ENCODE data around the gene SCFD1. TPM values are rescaled to one million over a fixed set of nuclear protein-coding genes. Genes with fewer than 3 reads are reported as not detected.
"Not testable (repeated sequence)": the region's sequence is repeated elsewhere in the genome, so short reads cannot be mapped to it uniquely, and the experiment has no call there.

Gene SCFD1
- total RNA-seq, 1 donor from 2014 or later, result 43.5 TPM

GRCh38 chr14:30607156-30607780 lies 14.9 kb upstream of the SCFD1 start:
- no peak for DNase-seq
- ATAC-seq, result no peak
- intact Hi-C loops (cut with micrococcal nuclease), result no loop called here

- intact Hi-C loops (cut with micrococcal nuclease), result no loop called here
- no peak for DNase-seq
- ATAC-seq, result no peak
These were observed 13.5 kb upstream of the SCFD1 start for GRCh38 chr14:30608533-30609006.

- DNase-seq (peak; percentile 29), ATAC-seq (peak; percentile 34)
- intact Hi-C loops (cut with micrococcal nuclease), result no loop called here
These were observed 11.3 kb upstream of the SCFD1 start for GRCh38 chr14:30610787-30611343.

- no peak for ATAC-seq
- intact Hi-C loops (cut with micrococcal nuclease), result no loop called here
These were observed 8.0 kb upstream of the SCFD1 start for GRCh38 chr14:30614155-30614554.

GRCh38 chr14:30620178-30620577 lies 1.9 kb upstream of the SCFD1 start:
- ATAC-seq, result no peak
- intact Hi-C loops (cut with micrococcal nuclease), result no loop called here
- no peak for DNase-seq

More at GRCh38 chr14:30614155-30614554, 8.0 kb upstream of the SCFD1 start:
- no peak for DNase-seq

GRCh38 chr14:30621354-30621939 lies 672 bp upstream of the SCFD1 start:
- ATAC-seq (peak; percentile 55), DNase-seq (no peak)
- intact Hi-C loops (cut with micrococcal nuclease), result no loop called here

GRCh38 chr14:30623412-30624131 lies 1.5 kb downstream of the SCFD1 start:
- no peak for DNase-seq
- ATAC-seq, result no peak
- intact Hi-C loops (cut with micrococcal nuclease), result no loop called here

- DNase-seq, result no peak
- intact Hi-C loops (cut with micrococcal nuclease), result no loop called here
- ATAC-seq, result no peak
These were observed 2.0 kb downstream of the SCFD1 start for GRCh38 chr14:30624132-30624423.

- no peak for ATAC-seq
- no peak for DNase-seq
- intact Hi-C loops (cut with micrococcal nuclease), result no loop called here
These were observed 3.4 kb downstream of the SCFD1 start for GRCh38 chr14:30625533-30625932.

- DNase-seq; intact Hi-C loops (cut with micrococcal nuclease); ATAC-seq: not testable (repeated sequence)
These were observed 7.3 kb downstream of the SCFD1 start for GRCh38 chr14:30629432-30629831.

- DNase-seq (no peak), ATAC-seq (no peak)
- intact Hi-C loops (cut with micrococcal nuclease), result no loop called here
These were observed 8.1 kb downstream of the SCFD1 start for GRCh38 chr14:30630248-30630647.

GRCh38 chr14:30632730-30633129 lies 10.6 kb downstream of the SCFD1 start:
- ATAC-seq, result no peak
- intact Hi-C loops (cut with micrococcal nuclease), result no loop called here
- DNase-seq, result no peak

- no peak for DNase-seq
- no peak for ATAC-seq
- intact Hi-C loops (cut with micrococcal nuclease), result no loop called here
These were observed 16.8 kb downstream of the SCFD1 start for GRCh38 chr14:30638926-30639325.

GRCh38 chr14:30641207-30641606 lies 19.1 kb downstream of the SCFD1 start:
- ATAC-seq (no peak), DNase-seq (no peak)
- intact Hi-C loops (cut with micrococcal nuclease), result no loop called here

GRCh38 chr14:30644462-30644861 lies 22.3 kb downstream of the SCFD1 start:
- intact Hi-C loops (cut with micrococcal nuclease); ATAC-seq; DNase-seq: not testable (repeated sequence)

- DNase-seq (no peak), ATAC-seq (no peak)
- intact Hi-C loops (cut with micrococcal nuclease), result no loop called here
These were observed 23.5 kb downstream of the SCFD1 start for GRCh38 chr14:30645600-30645999.

GRCh38 chr14:30648471-30648870 lies 26.4 kb downstream of the SCFD1 start:
- intact Hi-C loops (cut with micrococcal nuclease), result no loop called here
- DNase-seq, result no peak
- ATAC-seq, result no peak

- DNase-seq (no peak), ATAC-seq (no peak)
- intact Hi-C loops (cut with micrococcal nuclease), result loop anchor here (10.0 kb wide), 1 partner anchor 253 kb away; no protein-coding TSS in a partner anchor
These were observed 29.8 kb downstream of the SCFD1 start for GRCh38 chr14:30651937-30652336.

GRCh38 chr14:30655124-30655523 lies 33.0 kb downstream of the SCFD1 start:
- DNase-seq (no peak), ATAC-seq (no peak)
- intact Hi-C loops (cut with micrococcal nuclease), result loop anchor here (10.0 kb wide), 1 partner anchor 250 kb away; no protein-coding TSS in a partner anchor

GRCh38 chr14:30655658-30656057 lies 33.5 kb downstream of the SCFD1 start:
- no peak for ATAC-seq
- DNase-seq, result no peak
- intact Hi-C loops (cut with micrococcal nuclease), result loop anchor here (10.0 kb wide), 1 partner anchor 249 kb away; no protein-coding TSS in a partner anchor
